SIG-M5 (cell line): ENCODE measurements around the gene PRKCZ.
"Not testable (repeated sequence)": the region's sequence is repeated elsewhere in the genome, so short reads cannot be mapped to it uniquely, and the experiment has no call there.

Experiments
- DNase-seq: peaks from one replicate; lab custom pipeline; 2025; lab: John Stamatoyannopoulos, UW

The PRKCZ gene

DNA sequence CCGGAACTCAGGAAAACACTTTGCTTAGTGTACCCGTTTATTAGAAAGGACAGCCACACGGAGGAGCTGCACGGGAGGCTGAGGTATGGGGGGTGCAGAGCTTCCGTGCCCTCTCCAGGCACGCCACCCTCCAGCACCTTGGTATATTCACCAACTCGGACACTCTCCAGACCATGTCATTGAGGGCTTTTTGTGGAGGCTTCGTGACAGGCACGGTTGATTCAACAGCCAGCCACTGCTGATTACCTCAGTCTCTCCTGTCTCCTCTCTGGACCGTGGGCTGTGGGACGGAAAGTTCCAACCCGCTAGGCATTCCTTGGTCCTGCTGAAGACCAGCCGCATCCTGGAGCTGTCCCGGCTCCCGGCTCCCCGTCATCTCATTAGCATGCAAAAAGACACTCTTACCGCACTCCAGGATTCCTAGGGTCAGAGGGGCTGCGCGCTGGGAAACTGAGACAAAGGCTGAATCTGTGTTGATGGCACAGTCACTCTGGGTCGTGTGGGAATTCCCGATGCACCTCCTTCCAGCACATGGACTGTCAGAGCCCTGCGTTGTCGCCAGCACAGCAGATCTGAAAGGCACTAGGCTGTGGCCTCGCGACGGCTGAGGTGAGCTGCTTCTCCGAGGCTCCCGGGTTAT lies 65.6 kb downstream of the PRKCZ start:
- no peak for DNase-seq

DNA sequence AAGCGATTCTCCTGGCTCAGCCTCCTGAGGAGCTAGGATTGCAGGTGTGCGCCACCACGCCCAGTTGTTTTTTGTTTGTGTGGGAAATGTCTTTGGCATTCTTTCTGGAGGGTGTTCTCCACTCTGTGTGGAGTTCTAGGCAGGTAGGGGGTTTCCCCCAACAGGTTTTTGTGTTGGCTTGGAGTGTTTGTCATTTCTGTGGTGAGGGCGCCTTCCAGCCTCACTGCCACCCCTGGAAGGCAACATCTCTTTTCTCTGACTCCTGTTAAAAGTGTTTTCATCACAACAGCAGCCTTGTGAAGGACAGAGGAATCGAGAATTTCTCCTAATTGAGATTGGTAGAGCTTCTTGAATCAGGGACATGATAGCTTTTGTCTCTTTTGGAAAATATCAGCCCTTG lies 69.7 kb downstream of the PRKCZ start:
- no peak for DNase-seq

DNA sequence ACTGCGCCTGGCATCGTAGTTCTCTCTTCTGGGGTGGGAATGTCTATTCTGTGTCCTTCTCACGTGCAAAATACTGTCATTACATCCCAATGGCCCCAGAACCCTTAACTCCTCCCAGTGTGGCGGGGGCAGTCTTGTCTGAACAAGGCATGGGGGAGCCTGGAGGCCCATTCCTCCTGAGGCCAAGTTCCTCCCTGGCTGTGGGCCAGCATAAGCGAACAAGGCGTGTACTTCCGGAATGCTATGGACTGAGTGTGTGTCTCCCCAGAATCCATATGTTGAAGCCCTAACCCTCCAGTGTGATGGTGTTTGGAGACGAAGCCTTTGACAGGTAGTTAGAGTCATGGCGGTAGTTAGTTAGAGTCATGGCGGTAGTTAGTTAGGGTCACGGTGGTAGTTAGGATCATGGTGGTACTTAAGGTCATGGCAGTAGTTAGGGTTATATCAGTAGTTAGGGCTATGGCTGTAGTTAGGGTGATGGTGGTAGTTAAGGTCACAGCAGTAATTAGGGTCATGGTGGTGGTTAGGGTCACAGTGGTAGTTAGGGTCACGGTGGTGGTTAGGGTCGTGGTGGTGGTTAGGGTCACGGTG lies 71.0 kb downstream of the PRKCZ start:
- no peak for DNase-seq

DNA sequence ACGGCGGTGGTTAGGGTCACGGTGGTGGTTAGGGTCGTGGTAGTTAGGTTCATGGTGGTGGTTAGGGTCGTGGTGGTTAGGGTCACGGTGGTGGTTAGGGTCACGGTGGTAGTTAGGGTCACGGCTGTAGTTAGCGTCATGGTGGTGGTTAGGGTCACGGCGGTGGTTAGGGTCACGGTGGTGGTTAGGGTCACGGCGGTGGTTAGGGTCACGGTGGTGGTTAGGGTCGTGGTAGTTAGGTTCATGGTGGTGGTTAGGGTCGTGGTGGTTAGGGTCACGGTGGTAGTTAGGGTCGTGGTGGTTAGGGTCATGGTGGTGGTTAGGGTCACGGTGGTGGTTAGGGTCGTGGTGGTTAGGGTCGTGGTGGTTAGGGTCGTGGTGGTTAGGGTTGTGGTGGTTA lies 71.6 kb downstream of the PRKCZ start:
- not testable (repeated sequence) for DNase-seq

DNA sequence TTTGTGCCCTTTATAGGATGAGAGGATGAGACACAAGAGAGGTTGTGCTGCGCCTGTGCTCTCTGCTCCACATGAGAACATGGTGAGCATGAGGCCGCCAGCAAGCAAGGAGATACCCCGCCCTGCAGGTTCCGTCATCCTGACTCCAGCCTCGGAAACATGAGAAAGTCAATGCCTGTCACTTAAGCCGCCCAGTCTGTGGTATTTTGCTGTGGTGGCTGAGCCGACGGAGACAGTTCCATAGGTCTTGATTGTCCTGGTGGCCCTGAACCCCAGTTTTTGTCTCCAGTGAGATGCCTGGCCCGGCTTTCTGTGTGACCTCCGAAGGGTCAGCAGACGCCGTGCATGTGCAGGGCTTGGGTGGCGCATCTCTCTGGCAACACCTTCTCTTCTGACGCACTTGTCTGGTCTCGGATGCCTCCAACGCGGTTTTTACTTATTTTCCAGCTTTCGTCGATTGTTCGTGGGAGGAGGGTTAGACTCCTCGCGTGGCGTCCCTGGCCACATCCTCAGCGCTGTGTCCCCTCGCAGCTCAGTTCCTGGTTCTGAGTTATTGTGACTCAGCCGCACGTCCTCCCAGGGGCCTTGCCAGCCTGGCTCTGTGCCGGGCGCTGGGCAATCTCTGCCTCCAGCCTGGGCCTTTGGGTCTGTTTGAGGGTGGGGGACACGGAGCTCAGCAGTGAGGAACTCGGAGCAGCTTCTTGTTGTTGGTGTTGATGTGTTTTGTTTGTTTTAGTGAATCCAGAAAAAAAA lies 74.4 kb downstream of the PRKCZ start:
- DNase-seq = no peak

DNA sequence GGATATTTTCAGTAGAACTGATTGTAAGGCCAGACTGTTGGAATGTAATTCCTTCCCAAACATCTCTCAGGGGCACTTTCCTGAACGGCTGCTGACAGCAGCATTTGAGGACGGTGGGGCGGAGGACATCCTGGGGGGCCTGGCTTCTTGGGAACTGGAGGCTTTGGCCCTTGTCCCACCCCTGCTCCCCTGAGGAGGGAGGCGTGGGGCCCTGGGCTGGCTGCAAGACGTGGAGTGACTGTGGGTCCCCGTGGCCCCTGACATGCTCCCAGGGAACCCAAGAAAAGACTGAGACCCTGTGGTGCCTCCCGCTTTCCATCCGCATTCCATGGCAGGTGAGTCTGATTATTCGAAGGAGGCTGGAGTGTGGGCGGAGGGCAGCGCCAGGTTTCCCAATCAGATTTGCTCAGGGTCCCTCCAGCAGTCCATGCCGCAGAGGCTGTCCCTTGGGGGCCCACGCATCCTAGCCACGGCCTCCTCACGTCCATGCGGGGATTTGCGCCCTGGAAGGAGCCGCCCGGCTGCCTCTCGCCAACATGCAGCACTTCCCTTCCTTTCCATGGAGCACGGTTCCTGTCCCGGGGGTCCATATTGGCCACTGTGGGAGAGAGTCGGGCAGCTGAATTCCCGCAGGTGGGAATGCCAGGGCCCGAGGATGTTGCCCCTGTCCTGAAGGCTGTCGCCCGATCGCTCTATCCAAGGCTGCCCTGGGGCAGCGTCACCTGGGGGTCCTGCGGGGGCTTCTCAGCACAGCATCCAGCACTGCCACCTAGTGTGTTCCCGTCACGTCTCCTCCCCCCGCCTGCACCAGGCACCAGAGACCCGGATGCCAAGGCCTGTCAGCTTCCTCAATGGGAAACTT lies 75.4 kb downstream of the PRKCZ start:
- no peak for DNase-seq

DNA sequence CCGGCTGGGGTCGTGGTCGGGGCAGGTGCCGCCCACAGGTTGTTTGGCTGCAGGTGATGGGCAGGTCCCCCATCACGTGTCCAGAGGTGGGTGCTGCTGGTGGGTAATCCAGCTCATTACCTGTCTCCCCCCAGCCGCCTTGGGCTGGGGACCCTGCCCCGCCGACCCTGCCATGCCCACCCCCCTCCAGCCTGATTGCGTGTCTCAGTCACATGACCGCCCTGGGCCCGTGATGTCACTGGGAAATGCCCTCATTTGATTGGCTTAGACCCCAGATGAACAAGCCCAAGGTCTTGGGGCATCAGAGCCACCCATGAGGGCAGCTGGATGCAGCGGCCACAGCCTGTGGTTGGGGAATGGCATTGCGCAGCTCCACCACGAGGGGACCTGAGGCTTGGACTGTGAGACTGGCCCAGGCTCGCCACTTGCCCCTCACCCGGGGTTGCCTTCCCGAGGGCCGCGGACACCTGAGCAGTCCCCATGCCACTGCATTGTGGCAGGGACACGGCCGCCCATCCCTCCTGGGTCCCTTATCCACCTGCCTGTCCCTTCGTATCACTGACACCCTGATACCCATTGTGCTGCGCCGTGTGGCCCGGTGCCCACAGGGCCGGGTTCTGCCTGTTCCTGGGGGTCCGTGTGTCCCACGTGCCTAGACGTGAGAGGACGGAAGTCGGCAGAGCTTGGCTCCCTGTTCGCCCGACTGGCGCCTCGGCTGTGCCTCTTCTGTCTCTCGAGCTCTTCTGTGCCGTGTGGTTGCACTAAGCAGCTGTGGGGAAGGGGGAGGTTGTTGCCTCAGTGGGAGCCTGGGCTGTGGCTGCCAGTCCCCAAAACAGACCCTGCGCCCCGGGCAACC lies 76.3 kb downstream of the PRKCZ start:
- no peak for DNase-seq

DNA sequence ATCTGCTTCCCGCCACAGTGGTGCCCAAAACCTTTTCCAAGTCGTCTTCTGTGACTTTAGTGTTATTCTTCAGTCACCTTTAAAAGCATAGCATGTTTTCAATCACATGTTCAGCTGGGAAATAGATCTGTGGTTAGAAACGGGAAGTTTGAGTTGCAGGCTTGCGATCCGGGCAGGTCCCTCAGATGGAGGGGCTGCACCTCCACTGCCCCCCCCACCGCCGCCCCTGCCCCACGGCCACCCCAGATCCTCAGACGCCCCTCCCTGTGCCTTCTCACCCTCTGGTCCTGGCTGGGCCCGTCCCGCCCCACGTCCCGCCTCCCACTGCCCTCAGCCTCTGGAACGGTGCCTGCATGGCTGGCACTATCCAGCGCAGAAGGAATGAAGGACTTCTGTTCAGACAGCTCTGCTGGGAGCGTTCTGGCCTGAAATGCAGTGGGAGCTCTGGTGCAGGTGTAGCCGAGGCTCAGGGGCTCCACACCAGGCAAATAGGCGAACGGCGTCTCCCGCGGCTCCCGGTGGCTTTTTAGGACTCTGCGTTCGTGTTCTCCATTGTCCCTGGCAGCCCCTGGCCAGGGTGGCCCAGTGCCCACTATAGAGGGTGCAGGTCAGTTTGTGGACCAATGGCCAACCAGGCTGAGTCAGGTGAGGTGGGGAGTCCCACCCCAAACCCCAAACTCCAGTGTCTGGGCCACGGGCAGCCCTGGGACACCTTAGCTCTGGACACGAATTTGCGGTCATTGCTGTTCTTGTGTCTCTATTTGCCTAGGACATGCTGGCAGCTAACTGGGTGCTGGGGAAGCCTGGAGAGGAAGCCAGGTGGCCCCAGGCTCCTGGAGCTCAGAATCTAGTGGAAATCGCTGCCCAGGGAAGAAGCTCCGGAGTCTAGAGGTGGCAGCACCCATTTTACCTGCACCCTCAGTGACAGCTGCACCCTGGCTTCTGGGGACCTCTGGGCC lies 77.3 kb downstream of the PRKCZ start:
- DNase-seq = no peak

DNA sequence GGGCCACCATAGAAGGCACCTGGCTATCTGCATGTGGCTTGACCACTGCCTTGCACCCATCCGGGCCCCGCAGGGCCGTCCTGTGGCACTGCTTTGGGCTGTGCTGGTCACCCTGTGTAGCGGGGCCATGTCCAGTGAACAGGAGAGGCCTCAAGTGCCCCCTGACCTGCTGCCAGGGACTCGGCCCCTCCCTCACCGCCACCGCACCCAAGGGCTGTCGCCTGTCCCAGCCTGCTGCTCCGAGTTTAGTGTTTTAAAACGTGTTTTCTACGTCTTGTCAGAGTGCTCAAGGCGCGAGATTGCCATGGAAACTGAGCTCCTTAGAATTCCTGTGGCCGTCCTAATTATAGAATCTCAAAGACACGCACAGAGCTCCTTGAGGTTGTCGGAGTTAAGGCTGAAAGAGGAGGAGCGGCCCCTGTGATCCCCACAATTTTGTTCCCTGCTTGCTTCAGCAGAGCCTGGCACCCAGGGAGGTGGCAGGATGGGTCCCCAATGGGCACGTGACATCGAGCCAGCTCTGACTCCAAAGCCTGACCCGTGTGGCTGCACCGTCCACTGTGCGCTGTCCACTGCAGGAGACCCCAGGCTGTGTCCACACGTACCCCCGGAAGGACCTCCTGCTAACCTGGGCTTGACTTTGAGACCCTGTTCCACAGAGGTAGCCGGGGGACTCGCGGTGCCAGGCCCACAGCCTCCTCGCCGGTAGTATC lies 78.1 kb downstream of the PRKCZ start:
- DNase-seq = no peak

DNA sequence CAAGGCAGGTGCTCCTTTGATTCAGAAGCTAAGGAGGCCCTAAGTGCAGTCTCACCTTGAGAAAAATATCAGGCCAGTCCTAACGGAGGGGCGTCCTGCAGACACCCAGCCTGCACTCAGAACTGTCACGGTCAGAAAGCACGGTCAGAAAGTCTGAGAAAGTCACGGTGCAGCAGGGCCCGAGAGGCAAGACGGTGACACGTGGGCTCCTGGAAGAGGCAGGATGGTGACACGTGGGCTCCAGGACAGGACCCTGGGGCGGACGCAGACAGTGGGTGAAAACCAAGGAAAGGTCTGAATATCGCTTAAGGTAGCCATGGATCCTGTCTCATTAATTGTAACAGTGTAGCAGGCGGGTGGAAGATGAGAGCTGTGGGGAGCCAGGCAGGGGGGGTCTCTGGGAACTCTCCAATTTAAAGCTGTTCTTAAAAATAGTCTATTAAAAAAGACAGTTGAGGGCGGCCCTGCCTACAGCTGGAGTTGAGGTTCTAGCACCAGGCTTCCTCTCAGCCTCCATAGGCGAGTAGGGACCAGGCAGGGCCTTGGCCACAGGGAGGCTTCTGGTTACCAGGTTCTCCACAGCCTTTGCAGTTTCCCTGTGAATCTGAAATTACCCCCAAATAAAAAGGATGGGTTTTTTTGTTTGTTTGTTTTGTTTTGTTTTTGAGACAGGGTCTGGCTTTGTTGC lies 79.2 kb downstream of the PRKCZ start:
- DNase-seq = no peak

DNA sequence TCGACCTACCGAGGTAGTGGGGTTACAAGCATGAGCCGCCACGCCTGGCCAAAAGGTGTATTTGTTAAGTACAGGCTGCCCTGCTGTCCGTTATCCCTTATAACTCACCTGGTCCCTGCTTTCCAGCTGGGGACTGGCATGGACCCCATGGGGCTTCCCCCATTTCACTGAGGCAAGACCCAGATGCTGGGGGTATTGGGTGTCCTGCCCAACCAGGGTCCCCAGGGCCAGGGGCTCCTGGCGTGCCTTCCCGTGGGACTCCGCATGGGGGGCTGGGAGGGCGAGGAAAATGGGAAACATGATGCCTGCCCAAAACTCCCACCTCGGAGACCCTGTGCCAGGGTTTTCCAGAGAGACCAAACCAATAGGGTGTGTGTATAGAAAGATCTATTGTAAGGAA lies 79.9 kb downstream of the PRKCZ start:
- no peak for DNase-seq

DNA sequence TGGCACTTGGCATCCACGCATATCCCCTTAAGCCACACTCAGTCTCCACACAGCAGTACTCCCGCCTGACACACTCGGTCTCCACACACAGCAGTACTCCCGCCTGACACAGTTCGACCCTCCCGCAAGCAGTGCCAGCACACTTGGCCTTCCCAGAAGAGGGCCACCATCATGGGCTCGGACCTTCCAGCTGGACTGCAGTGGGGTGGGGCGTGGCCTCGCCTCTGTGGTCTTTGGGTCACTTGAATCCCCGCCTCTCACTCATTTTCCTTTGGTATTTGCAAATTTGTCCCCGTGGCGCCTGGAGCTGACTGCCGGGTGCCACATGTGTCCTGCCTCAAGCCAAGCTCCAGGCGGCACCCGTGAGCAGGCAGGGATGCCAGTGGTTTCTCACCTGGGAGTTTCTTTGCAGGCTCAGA lies 80.7 kb downstream of the PRKCZ start:
- DNase-seq = no peak

DNA sequence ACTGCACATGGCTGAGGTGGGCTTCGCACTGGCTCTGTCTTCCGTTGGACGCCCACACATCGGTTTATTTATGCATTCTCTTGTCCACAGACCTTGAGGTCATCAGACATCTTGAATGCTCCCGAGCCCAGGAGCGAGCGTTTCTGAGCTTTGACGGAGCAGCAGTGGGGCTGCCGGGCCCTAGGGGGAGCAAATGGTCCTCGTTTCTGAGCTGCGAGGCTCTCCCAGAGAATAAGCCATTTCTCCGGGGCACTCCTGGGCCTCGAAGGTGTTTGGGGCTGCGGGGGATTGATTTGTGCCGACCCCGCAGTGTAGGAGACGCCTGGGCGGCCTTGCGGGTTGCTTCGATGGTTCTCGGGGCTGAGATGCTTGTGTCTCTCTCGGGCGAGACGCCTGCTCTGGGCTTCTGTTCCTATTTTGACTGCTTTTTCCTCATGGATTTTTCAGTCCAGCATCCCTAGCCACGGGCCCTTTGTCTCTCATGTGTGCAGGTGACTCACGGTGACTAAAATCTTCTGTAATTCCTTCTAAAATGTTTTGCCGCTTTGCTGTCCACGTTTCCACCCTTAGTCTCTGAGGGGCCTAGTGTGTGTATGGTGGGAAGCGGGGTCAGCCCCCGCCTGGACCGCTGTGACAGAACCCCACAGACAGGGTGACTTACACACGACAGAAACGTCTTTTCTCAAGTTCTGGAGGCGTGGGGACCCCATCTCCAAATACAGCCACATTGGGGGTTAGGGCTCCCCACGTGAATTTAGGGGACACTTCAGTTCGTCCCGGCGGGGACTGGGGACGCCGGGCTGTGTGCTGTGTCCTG lies 82.2 kb downstream of the PRKCZ start:
- no peak for DNase-seq

DNA sequence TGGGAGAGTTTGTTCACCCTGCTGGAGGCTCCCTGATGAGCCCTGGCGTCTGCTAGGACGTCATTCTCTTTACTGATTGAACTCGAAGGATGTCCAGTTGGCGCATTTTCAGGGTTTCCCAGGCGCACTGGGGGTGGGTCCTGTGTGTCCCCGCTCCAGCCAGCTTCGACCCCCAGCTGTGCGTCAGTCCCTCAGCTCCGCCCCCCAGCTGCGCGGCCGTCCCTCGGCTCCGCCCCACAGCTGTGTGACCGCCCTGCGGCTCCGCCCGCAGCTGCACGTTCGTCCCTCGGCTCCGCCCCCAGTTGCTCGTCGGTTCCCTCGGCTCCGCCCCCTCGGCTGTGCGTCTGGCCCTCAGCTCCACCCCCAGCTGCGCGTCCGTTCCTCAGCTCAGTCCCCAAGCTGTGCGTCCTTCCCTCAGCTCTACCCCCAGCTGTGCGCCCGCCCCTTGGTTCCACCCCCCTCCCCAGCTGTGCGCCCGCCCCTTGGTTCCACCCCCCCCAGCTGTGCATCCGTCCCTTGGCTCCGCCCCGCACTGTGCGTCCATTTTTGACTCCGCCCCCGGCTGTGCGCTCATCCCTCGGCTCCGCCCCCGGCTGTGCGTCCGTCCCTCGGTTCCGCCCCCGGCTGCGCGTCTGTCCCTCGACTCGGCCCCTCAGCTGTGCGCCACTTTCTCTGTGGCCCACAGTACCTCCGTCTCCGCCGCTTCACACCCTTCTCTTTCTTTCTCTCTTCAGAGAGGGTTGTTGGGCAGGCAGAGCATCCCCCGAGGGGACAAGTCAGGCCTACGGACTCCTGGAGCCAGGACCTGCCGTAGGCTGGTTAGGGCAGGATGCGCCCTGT lies 83.0 kb downstream of the PRKCZ start:
- DNase-seq = peak; percentile 65

DNA sequence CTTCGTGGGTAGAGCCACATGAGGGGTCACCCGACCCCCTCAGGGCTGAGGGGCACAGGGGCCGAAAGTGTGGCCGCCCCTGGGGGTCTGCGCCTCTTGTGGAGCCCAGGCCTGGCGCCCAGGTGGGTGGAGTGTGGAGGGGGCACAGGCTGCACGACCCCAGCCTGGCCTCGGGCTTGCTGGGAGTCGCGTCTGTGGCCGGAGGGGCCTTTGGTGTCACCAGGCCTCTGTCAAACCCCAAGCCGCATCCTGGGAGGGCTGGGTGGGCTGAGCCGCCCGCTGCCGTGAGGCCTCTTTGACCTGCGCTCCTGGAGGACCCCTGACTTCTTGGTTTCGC lies 83.6 kb downstream of the PRKCZ start:
- no peak for DNase-seq

DNA sequence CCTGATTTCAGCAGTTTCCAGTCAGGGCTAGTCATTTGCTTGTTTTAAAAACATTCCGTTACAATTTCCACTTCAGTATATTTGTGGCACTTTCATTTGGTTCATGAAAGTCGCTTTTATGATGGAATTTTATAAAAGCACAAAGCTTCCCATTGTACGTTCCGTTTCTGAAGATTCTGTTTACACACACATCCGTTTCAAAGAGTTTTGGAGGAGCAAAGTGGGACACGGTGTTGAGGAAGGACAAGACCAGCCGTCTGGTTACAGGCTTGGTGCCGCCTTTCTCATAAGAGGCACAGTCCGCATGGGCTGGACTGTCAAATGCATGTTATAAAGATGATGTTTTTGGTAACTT lies 84.0 kb downstream of the PRKCZ start:
- DNase-seq = no peak

DNA sequence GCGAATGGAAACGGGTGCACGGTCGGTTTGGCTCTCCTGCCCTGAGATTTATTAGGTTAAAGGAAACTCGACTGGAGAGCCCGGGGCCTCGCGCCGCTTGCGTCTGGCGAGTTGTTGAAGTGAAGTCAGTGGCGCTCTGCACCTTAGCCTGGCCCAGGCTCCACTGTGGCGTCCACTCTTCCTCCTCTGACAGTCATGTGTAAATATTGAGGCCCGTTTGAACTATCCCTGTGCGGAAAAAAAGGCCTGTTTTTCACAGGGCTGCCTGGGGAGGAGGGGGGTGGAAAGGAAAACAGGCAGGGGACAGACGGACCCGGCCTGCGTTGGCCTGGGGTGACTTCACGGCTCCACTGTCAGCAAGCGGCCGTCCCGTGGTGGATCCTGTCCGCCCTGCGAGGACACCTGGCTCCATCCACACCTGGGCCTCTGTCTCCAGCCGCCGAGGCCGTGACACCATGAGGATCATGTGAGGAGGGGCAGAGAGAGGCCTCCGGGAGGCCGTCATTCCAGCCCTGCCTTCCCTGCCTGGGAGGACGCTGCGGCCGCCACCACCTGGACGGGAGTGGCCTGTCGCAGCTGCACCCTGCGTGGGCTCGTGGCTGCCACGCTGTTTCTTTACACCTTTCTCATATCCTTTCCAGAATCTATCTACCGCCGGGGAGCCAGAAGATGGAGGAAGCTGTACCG lies 84.6 kb downstream of the PRKCZ start:
- no peak for DNase-seq
